NCI-H82 treated with DMSO at 0.1 percent for 48 hours (cell line): ENCODE results near the gene ACKR1.

ENCODE experiments used
- DNase-seq: peaks from one replicate; lab custom pipeline; 2025; ENCODE audit not compliant: unreplicated experiment; lab: John Stamatoyannopoulos, UW

Gene ACKR1

DNA sequence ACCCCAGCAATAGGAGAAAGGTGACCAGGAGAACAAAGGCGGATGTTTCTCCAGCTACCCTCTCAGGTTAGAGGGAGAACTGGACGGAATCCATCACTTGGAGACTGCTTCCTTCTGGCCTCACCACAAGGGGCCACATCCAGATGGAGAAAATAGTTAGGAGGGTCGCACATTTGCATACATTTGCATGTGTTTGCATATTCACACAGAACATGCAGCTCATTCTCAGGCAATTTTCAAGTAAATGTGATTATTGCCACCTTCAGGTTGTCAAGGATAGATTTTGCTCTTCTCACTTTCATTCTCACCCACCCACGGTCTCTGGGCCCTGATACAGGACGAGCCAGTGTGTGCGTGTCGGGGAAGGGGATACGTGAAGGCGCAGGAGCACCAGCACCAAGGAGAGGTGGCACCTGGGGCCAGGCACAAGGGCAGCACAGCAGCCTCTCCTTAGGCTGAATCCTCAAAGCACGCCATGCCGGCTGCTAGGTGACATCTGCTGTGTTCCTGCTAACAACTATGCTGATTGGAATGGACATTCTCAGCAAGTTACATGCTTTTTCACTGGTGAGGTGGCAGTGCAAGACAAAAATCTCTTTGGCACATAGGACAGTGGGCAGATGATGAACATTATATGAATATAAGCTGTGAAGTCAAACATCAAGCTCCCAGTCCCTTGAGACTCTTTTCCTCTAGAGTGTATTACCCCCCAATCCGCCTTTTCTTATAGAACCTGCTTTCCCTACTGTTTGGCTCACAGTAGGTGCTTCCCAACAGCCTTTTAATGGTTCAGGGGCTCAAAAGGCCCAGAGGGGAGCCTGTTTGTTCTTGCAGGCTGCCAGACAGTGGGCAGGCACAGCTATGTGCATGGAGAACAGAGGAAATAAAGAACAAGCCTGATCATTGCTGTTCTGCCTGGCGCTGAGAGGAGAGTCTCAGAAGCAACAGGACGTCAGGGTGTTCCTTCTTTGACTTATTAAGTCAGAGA is 14.3 kb downstream of the ACKR1 start:
- no peak for DNase-seq

DNA sequence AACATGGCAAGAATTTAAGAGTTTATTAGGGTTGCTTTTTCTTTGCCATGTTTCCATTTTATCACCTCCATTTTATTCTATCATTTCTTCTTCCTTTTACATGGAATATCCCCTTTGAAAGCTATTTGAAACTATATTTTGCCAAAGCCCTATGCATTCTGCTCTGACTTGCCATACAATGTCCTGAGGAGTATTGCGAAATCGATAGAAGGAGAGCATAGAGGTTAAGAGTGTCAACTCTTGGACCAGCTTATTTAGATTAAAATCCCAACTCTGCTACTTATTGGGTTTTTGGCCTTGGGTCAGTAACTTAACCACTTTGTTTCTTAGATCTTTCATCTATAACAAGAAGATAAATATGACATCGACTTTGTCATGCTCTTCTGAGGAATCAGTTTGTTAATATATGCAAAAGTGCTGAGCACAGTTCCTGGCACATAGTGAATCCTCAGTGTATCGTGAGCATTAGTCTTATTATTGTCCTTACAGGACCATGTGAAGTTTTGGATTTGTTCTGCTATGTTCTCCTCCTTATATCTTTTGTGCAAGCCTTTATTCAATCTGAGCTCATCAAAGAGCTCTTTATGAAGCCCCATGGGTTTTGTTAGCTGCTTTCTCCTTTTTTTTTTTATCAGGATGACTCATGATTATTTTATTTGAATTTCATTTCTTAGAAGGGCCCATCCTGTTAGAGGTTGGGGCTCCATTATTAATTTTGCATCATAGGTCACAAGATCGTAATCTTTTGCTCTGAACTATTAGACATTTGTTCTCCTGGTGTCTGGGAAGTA is 17.6 kb downstream of the ACKR1 start:
- no peak for DNase-seq

DNA sequence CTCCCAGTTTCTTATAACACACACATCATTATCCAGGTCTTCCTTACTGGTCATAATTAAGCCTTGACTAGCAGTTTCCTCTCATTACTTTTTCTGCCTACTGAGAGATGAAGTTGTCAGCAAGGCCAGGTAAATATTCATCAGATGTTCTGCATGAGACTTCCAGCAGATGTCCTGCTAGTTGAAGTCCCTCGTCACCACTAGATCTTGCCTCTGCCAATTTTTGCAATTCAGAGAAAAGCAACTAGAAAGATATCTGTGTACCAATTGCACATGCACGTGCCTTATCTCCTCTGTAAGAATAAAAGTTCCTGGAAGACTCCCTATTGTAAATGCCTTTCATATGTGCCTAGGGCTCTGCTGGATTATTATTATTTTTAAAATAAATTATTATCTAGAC is 18.3 kb downstream of the ACKR1 start:
- no peak for DNase-seq

DNA sequence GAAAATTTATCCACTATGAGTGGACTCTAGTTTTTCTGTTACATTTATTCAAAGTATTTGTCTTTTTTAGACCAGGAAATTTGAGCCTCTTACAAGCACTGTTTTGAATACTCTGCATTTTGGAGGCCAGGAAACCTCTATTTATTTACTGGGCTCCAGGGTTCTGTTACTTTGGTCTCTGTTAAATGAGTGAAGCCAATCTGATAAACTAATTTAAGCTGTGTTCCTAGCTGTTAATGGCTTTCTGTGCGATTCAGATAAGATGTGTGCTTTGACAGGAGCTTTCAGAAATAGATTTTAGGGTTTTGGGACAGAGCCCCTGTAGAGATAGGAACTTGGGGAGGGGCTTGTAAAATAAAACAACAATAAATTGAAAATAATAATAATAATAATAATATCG is 23.9 kb downstream of the ACKR1 start:
- DNase-seq: no peak

DNA sequence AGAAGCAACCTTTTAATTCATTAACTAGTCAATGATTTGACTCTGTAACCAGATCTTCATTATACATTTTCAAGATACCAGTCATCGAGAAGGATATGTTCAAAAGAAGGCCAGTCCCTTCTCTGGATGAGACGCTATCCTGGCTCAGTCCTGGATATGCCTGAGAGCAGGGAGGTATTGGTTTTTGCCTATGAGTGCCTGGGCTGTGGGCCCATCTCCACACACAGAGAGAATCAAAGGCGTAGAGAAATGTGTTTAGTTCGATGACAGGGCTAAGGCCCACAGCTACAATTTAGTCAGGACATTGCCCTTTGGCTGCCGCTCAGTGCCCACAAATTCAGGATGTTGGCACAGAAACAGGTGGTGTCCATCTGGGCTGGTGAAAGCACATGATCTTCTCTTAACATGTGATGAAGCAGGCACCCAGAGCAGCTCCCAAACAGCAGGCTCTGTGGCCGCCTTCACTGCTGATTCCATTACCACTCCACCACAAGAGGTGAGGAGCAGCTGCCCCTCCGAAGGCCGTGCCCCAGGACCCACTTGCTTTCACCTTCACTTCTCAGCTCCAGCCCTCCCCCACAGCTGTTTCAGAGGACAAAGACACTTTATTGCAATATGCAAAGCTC is 24.7 kb downstream of the ACKR1 start:
- no peak for DNase-seq

DNA sequence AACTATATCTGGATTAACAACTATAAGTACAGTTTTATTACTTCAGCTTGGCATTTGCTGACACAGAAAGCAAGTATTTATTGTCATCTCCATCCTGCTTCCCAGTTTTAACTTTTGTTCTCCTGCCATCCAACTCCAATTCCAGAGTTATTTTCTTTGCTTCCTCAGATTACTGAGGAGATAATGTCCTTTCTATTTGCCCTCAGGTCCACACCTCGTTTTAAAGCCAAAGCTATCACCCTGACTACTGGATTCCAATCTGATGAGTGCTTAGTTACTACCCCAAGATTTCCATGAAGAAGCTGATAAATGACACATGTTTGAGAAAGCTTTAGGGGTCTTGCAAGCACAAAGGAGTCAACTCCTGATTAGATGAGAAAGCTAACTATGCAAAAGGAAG is 25.2 kb downstream of the ACKR1 start:
- no peak for DNase-seq

DNA sequence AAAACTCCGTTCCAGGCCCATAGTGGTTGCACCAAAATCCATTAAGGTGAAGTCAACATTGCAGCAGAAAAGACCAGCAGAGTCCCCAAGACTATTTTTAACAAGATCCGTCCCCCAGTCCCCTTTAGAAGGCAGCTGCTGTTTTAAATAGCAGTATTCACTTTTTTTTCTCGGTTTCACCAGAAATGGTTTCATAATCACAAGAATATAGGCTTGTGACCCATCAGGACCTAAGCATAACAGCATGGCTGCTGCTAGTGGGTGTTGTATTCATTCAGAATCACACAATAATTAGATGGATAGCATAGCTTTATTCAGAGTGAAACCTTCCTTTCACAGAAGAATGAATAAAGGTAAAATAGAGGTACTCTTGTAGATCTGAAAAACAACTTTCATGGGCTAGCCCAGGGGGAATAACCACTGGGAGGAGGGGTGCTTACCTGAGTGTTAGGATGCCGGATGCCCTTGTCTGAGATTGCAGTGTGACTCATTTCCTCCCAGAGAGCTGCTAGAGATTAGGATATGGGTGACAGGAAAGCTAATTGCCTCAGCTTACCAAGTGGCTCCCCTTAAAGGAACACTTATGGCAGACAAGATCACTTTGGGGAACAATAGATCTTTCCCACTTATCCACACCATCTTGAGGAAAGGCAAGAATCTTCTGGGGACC is 35.0 kb downstream of the ACKR1 start:
- no peak for DNase-seq

DNA sequence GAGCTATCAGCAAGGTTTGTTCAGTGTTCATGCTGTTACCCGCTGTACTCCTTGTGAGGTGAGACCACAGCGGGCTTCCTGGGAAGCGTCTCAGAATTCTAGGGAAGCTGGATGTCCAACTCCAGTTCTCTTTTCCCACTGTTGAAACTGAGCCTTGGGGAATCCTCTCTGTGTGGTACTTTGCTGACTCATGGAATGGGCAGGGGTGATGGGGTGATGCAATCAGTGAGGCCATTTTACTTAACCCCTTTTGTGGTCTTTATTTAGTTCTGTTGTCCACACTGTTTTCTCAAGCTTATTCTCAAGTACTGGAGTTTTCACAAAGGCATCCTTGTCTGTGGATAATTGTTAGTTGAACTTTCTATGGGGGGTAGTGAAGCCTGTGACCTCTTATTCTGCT is 42.6 kb downstream of the ACKR1 start:
- no peak for DNase-seq

DNA sequence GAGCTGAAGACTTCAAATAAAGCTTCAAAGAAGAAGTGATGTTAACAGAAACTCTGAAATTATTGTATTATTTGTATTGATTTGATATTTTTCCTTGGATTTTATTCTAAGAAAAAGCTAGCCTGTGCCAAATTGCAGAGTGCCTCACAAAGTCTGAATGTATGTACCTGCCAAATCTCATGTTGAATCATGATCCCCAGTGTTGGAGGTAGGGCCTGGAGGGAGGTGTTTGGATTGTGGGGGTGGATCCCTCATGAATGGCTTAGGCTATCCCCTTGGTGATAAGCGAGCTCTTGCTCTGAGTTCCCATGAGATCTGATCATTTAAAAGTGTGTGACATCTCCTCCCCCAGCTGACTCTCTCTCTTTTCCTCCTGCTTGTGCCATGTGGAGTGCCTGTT is 43.6 kb downstream of the ACKR1 start:
- DNase-seq: no peak

DNA sequence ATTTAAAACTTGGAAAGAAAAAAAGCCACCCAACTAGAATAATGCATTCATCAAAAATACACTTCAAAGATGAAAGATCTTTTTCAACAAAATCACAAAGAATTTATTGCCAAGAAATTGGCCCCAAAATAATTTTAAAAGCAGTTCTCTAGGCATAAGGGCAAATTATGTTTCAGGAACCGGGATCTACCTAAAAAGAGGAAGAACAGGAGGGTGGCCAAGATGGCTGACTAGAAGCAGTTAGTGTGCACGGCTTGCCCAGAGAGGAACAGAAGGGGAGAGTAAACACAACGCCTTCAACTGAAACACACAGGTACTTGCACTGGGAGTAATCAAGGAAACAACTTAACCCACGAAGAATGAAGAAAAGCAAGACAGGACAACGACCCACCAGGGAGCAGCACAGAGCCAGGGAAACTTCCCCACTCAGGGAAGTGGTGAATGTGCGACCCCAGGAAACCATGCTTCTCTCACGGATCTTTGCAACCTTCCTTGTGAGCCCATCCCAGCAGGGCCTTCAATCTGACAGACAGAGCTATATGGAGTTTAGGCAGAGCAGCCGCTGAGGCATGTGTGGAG is 46.1 kb downstream of the ACKR1 start:
- no peak for DNase-seq
